Bronchial epithelial cell (primary cell): ENCODE results near the gene PRR19. TPM values are rescaled to one million over a fixed set of nuclear protein-coding genes. Genes with fewer than 3 reads are reported as not detected.

Experiments used
- DNase-seq: peaks from one replicate; pipeline ENCODE4 v3.0.0-alpha.2; 2010; ENCODE audit warnings: low read depth
- FAIRE-seq: peaks from 2 replicates; lab custom pipeline; 2011; peaks lifted over from hg19 to GRCh38; lab: Jason Lieb, UNC
- H3K27me3 ChIP-seq: 2 replicates; pipeline ENCODE4 v1.5.1; 2011; ENCODE audit warnings: low read length; ENCODE audit not compliant: control insufficient read depth, insufficient read depth
- H3K36me3 ChIP-seq: 2 replicates; pipeline ENCODE4 v1.5.1; 2011; ENCODE audit warnings: low read length; ENCODE audit not compliant: control insufficient read depth, insufficient read depth
- H3K4me3 ChIP-seq: 2 replicates; pipeline ENCODE4 v1.5.1; 2011; ENCODE audit warnings: mild to moderate bottlenecking, low read depth, low read length, control low read depth
- CTCF ChIP-seq: IDR thresholded peaks from 2 replicates; pipeline ENCODE4 v1.5.1; 2011; ENCODE audit warnings: mild to moderate bottlenecking, moderate library complexity, low read length, control low read depth, inconsistent platforms; ENCODE audit not compliant: insufficient read depth, severe bottlenecking
- total RNA-seq: library from RNA; depleted of rRNA; stranded (reverse); fragments of >200 nt; gene quantifications from 2 replicates; pipeline ENCODE4 v1.2.1, GENCODE V29; 2014

PRR19 gene
- total RNA-seq, 1 donor from 2014 or later: not detected

- TF ChIP-seq CTCF: no peak
- peak; percentile 55 for FAIRE-seq
- DNase-seq: no peak
- Histone ChIP-seq H3K36me3 (no peaks in the 10 kb centered on the region), H3K27me3 (peaks cover 6% of the 10 kb centered on the region), H3K4me3 (no peak overlapping the region)
Observed at GRCh38 chr19:42322305-42322704, 20.4 kb downstream of the PRR19 start.

GRCh38 chr19:42323473-42323851, 21.5 kb downstream of the PRR19 start:
- Histone ChIP-seq H3K36me3 (no peaks in the 10 kb centered on the region), H3K4me3 (no peak overlapping the region), H3K27me3 (peaks cover 6% of the 10 kb centered on the region)
- FAIRE-seq (no peak), DNase-seq (no peak)
- TF ChIP-seq CTCF: no peak

- Histone ChIP-seq H3K36me3 (no peaks in the 10 kb centered on the region), H3K4me3 (no peak overlapping the region), H3K27me3 (peaks cover 6% of the 10 kb centered on the region)
- FAIRE-seq: no peak
- peak; percentile 42 for TF ChIP-seq CTCF
- no peak for DNase-seq
Observed at GRCh38 chr19:42323852-42324654, 22.1 kb downstream of the PRR19 start.

GRCh38 chr19:42324655-42325307, 22.8 kb downstream of the PRR19 start:
- Histone ChIP-seq H3K27me3 (peaks cover 6% of the 10 kb centered on the region), H3K36me3 (no peaks in the 10 kb centered on the region), H3K4me3 (no peak overlapping the region)
- FAIRE-seq (no peak), DNase-seq (no peak)
- no peak for TF ChIP-seq CTCF

- peak; percentile 89 for TF ChIP-seq CTCF
- no peaks in the 10 kb centered on the region for H3K36me3 ChIP-seq
- H3K27me3 ChIP-seq: peaks cover 6% of the 10 kb centered on the region
- peak; percentile 98 for DNase-seq
- H3K4me3 ChIP-seq: peak within 1 kb of the TSS; percentile 86
- peak; percentile 98 for FAIRE-seq
Observed at GRCh38 chr19:42325308-42325895, 23.5 kb downstream of the PRR19 start, which contains the start of gene MEGF8. TSS of gene MEGF8 (plus strand) at chr19:42325635. CDS start at chr19:42326244, 609 bp downstream.
